GM21381 (cell line): ENCODE measurements around the gene BANF2.
"Not testable (repeated sequence)": the region's sequence is repeated elsewhere in the genome, so short reads cannot be mapped to it uniquely, and the experiment has no call there.

Source experiments
- ATAC-seq: cut with Tn5 transposase; IDR thresholded peaks from one replicate; pipeline ENCODE4 v1.9.1; 2021; ENCODE audit warnings: mild to moderate bottlenecking, moderate library complexity; ENCODE audit not compliant: unreplicated experiment

The BANF2 gene

DNA sequence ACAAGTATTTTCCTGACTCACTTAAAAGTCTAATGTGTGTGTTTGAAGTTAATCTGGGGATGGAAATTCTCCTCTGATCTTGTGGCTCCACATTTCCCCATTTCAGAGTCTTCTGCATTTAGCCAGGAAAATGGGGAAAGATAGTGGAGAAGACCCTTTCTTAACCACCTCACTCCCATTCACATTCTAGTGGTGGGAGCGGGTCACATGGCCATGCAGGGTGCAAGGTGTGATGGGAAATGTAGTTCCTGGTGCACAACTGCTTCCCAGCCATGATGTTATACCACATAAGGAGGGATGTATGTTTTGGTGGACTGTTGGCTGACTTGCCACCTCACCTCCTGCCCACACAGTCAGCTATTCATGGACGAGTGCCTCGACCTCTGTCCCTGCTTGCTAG, 61.8 kb downstream of the BANF2 start:
- no peak for ATAC-seq

- ATAC-seq: no peak
Measured at GRCh38 chr20:17762243-17762872, 62.6 kb downstream of the BANF2 start.

GRCh38 chr20:17762873-17763557, 63.2 kb downstream of the BANF2 start:
- ATAC-seq: no peak

GRCh38 chr20:17765017-17765416, 65.3 kb downstream of the BANF2 start:
- ATAC-seq: no peak

DNA sequence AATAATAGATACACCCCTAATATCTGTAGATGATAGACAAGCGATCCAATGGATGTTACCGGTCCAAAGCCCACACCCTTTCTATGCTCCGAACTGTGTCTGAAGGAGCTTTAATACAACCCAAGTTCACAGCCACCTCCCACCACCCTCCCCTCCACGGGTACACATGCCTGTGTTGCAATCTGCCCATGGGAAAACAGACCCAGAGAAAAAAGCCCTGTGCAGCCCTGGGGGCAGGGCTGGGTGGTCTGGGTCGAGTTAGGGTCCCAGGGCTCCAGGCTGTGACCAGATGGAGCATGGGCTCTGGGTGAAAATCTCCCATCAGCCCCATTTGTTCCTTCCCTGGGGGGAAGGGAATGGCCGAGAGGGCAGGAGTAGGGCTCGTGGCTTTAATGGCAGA, 65.8 kb downstream of the BANF2 start:
- ATAC-seq: no peak

- no peak for ATAC-seq
Measured at GRCh38 chr20:17766226-17766625, 66.5 kb downstream of the BANF2 start.

DNA sequence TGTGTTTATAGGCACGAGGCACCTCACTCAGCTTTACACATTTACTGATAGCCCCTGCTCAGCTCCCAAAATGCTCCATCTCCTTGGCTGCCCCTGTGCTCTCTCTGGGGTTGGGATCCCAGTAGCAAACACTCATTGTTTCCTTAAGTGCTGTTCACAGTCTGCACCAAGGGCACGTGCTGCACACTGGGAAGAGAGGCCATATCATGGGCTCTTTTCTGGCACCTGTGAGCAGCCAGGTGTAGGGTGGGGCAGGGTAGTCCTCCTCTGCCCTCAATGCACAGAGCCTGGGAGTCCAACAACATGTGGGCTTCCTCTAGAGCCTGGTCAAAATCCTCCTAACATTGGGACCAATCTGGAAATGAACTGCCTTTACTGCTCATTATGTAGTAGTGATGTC, 67.9 kb downstream of the BANF2 start:
- no peak for ATAC-seq

- no peak for ATAC-seq
Measured at GRCh38 chr20:17768271-17768670, 68.5 kb downstream of the BANF2 start.

DNA sequence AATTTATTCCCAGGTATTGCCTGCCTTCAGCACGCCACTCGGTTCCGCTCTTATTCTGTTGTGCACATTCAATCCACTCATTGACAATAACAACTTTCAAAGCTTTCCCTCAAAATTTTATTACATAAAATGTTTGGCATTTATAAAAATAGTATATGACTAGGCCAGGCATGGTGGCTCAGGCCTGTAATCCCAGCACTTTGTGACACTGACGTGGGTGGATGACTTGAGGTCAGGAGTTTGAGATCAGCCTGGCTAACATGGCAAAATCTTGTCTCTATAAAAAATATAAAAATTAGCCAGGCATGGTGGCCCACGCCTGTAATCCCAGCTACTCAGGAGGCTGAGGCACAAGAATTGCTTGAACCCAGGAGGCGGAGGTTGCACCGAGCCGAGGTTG, 70.0 kb downstream of the BANF2 start:
- not testable (repeated sequence) for ATAC-seq

DNA sequence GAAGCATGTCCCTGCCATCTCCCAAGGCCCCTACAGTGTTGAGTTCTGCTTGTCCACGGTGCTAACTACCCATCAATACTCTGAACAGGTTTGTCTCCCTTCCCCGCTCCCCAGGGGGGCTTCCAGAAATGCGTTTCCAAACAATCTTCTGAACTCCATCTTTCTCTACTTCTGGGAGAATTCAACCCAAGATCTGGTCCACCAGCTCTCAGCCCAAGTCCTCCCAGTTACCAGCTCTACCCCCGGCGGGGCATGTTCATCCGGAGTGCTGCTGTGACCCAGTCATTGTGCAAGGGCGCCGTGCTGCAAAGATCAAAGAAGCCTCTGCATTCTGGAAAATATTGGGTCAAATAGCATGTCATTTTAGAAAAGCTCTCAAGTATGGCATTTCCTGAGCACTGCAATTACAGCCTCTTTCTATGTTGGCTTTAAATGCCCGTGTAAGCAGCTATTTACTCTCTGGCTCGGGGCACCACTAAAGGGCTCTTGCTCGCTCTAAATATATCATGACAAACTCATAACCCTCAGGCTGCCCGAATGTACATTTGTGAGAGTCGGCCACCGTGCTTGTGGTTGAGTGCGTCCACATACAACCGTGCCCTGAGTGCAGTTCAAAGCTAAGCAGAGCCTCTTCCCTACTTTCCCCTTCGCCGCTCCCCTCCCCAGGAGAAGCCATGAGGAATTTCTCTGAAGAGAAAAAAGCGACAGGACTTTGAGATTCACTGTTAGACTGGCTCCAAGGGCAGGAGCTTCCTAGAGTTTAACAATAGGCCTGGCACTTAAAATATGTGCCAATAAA, 71.6 kb downstream of the BANF2 start:
- ATAC-seq: no peak

- no peak for ATAC-seq
Measured at GRCh38 chr20:17772005-17772343, 72.2 kb downstream of the BANF2 start.

- ATAC-seq: no peak
Measured at GRCh38 chr20:17773619-17774018, 73.9 kb downstream of the BANF2 start.

GRCh38 chr20:17775600-17775999, 75.8 kb downstream of the BANF2 start:
- no peak for ATAC-seq

- no peak for ATAC-seq
Measured at GRCh38 chr20:17776551-17776950, 76.8 kb downstream of the BANF2 start.

DNA sequence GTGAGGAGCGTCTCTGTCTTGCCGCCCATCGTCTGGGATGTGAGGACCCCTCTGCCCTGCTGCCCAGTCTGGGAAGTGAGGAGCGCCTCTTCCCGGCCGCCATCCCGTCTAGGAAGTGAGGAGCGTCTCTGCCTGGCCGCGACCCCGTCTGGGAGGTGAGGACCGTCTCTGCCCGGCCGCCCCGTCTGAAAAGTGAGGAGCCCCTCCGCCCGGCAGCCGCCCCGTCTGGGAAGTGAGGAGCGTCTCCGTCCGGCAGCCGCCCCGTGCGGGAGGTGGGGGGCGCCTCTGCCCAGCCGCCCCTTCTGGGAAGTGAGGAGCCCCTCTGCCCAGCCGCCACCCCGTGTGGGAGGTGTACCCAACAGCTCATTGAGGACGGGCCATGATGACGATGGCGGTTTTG, 79.2 kb downstream of the BANF2 start:
- not testable (repeated sequence) for ATAC-seq

DNA sequence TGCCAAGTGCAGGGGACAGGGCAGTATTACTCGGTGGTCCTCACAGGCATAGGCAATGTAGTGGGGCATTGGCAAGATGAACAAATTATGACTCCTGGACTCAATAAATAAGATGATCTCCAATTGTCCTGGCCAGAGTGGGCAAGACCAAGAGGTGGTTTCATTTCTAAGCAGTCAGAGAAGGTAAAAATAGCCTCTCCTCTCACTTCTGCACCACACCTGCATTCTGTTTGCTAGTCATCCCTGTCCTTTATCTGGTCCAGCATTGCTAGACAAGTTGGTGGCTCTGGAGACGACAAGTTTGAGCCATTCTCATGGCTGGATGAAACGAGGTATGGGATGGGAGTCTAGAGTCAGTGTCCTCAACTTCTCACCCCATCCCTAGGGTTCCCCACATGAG, 83.0 kb downstream of the BANF2 start:
- peak; percentile 95 for ATAC-seq

GRCh38 chr20:17783671-17784070, 83.9 kb downstream of the BANF2 start:
- no peak for ATAC-seq

DNA sequence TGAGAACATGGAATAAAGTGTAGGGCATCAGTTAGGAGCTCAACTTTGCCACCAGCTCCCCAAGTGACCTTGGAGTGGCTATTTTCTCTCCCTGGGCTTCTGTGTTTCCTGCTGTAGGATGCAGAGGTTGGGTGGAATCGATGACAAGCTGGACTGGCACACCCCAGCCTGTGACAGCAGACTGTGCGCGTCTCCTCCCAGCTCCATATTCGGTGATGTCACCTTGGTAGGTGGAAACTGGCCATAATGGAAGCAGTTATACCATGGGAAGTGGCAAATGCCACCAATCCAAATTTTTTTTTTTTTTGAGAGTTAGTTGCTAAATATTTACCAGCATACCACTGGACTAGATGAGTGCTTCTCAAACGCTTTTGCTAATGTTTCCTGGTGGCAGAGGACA, 85.2 kb downstream of the BANF2 start:
- no peak for ATAC-seq
